H1 (cell line): ENCODE results near the gene PEAK1. TPM values are rescaled to one million over a fixed set of nuclear protein-coding genes. Genes with fewer than 3 reads are reported as not detected.

Experiments used
- HDAC6 ChIP-seq: IDR thresholded peaks from one replicate; pipeline ENCODE4 v1.7.1; 2012; ENCODE audit warnings: low read depth, mild to moderate bottlenecking, inconsistent platforms, low read length, moderate library complexity
- POLR2A ChIP-seq, 2 experiments: IDR thresholded peaks; 1 replicate in 1 of 2; 2 replicates in 1 of 2; pipeline ENCODE4 v1.6.1; 2011; ENCODE audit warnings: low read depth in 2 of 2, low read length in 2 of 2, mild to moderate bottlenecking in 2 of 2; ENCODE audit errors: control extremely low read depth in 1 of 2
- USF2 ChIP-seq: IDR thresholded peaks from 2 replicates; pipeline ENCODE4 v1.6.1; 2011; ENCODE audit warnings: low read length, improper control_type of control experiment
- polyA plus RNA-seq, 7 experiments: library from polyadenylated mRNA; depleted of rRNA in 3 of 7; stranded (reverse) in 5 of 7; unstranded in 2 of 7; fragments of >200 nt in 5 of 7; fragments of 200-250 nt in 2 of 7; gene quantifications; 1 replicate in 5 of 7; 2 replicates in 1 of 7; 4 replicates in 1 of 7; pipeline versions ENCODE4 v1.2.1 to v1.2.3, GENCODE V29; 2011 to 2013; ENCODE audit warnings: missing spikeins in 2 of 7, mixed read lengths in 2 of 7
- total RNA-seq: library from RNA; stranded (reverse); fragmentation: NEBNext Ultra II Directional; extraction: Animal tissue kit (Norgen Biotek cat#: 25700); gene quantifications from 2 replicates; pipeline ENCODE4 v1.2.1, GENCODE V29; 2021

PEAK1 gene
- total and polyA plus RNA-seq, 2 of the 8 experiments (the other 6 are each of a cell fraction or from before 2014, with no cell fraction given), result 8.8 to 44.8 TPM

- TF ChIP-seq USF2 (peak; percentile 53; the same call in 1 of the 2 replicates), HDAC6 (no peak), POLR2A (IDR thresholded peaks at IDR 0.05; ENCODE audit: control extremely low read depth in 1 of 2, low read depth in 2 of 2, low read length in 2 of 2) (peak in 1 of 2 experiments; percentile 38; a peak in 1 of 3 replicates)
These were observed 336.3 kb downstream of the PEAK1 start (continued) for GRCh38 chr15:77083381-77084160.
